ENCODE data around the gene GLS.
A peak's percentile ranks its signal among the peaks of the same experiment; 100 is the strongest.
"Not testable (repeated sequence)": the region's sequence is repeated elsewhere in the genome, so short reads cannot be mapped to it uniquely, and the experiment has no call there.

GLS gene

DNA sequence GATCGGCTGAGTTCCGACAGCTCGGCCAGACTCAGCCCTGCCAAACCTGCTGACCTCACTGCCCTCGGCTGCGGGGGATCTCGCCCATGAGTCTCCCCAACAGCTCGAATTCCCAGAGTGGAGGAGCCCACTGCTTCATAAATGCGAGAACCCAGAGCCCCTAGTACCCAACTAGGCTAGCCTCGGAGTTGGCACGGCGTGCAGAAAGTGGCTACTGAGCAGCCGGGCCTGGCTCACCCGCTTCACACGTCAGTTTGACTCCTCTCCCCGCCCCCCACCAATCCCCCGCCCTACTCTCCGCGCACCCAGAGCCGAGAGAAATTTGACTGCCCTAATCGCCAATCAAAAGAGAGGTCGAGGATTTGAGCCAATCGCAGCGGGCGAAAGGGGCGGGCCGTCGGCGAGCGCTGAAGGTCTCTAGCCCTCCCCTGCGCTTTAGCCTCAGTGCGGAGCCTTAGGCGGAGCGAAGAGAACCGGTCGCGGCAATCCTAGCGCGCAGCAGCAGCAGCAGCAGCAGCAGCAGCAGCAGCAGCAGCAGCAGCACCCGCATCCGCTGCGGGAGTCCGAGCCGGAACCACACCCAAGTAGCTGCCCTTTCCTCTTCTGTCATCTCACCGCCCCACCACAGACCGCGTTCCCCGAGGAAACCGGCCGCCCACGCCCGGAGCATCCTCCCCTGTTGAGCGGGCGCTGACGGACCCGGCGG is at the start of gene GLS:
Gene GLS (plus strand): TSS at position 444 of the 706 bp plus-strand sequence. CDS start 264 bp downstream, outside the sequence.
- peak; percentile 97 for DNase-seq

DNA sequence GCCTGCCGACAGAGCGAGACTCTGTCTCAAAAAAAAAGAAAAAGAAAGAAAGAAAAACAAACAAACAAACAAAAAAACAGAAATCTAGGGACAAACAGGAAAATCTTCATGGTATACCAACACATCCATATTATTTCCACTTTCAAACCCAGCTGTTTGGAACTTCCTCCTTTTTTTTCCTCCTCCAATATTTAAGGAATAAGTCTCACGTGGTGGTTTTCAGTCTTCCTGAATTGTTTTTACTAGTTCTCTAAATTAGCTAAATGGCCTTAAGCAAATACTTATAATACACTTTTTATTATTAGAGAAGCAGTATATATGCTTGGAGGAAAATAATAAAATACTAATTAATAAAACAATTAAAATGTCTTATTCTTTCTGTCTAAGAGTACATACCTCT is 48.7 kb upstream of the GLS start:
- no peak for DNase-seq

DNA sequence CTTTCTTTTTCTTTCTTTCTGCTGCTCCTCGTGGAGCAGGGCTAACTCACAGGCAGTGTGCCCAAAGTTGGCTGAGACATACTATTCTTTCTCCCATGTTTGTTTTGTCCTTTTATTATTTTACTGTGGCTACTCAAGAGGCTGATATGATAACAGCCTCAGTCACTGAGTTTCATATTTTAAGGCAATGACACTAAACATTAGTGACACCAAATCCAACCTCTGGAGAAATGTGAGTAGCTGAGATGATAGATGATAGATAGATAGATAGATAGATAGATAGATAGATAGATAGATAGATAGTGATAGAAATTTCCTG is 45.8 kb upstream of the GLS start:
- DNase-seq: no peak

DNA sequence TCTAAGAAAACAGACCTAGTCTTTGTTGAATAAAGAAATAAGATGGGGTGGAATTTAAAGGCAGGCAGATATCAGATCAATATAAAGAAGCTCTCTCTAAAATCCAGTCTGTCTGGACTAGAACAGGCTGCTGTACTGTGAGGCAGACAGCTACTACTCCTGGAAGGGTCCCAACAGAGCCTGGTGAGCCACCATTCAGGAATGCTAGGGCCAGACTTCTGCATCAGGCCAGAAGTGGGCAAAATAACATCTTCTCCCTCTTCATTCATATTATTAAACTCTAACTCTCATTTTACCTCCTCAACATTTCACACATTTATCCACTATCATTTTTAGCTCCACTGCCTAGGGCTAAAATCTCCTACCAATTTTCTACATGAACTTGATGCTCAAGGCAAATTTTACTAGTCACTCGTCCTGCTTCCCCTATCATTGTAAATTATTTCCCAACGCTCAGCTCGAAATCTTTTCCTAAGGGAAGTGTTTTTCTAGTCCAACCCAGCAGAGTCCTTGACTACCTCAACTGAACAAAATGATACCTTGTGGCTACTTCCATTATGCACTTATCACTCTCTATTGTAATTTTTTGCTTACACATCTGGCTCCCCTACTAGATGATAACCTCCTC is 45.2 kb upstream of the GLS start:
- no peak for DNase-seq

DNA sequence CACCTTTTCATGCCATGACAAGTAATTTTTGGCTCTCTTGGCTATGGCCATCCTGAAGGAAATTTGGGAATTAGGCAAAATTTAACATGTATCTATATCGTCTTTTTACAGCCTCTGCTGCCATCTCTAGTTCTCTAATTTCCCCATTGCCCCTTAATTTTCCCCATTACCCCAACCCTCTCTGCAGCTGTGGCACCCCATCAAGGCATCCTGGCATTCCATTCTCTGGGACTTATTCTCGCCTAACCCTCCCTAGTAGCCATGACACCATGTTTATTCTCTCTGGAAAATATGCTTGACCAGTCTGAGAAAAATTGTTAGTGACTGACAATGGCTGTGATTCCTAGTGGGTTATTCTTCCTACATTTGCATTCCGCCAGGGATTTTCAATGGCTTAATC is 43.9 kb upstream of the GLS start:
- DNase-seq: no peak

DNA sequence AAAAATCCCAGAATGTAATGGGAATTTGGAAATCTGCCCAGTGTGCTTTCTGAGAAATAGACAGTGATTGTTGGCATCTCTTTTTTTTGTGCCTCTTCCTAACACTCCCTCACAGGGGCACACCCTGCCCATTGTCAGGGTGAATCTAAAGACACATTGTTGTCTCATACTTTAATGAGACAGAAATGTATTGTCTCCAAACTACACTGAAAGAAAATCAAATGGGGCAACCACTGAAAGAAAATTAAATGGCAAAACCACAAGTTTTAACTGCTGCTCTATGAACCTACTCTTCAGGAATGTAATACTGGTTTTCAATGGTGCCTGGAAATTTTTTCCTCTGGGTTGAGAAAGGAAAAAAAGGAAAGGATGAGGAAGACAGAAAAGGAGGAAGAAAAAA is 43.2 kb upstream of the GLS start:
- DNase-seq: no peak

DNA sequence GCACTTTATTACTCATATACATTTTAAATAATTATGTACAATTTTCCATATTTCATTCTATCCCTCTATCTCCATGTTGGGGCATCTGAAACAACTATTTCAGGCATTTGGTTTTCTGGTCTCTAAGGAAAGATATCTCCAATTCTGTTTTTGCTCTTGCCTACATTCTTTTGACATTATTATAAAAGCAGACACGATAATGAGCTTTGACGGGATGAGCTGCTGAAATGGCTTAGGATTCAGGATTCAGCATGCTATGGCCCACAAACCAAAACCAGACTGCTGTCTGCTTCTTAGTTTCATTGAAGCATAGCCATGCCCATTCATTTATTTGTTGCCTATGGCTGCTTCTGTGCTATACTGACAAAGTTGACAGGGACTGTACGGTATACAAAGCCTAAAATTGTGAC is 42.7 kb upstream of the GLS start:
- DNase-seq: no peak

DNA sequence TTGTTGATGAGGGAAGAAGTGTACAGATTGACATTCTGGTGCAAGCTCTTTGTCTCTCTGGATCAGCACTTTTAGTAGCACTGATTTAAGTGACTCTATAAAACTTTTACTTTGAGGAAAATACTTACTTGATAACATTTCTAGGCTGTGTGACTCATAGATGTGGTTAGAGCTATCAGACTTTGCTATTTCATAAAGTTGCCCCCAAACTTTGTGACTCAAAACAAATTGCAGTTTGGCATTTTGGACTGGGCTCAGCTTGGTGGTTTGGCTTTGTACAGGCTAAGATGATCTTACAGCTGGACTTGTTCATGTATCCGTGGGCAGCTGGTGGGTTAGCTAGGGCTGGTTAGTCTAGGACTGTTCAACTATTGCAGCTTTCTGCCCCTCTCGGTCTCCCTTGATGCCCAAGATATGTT is 42.1 kb upstream of the GLS start:
- peak; percentile 27 for DNase-seq

DNA sequence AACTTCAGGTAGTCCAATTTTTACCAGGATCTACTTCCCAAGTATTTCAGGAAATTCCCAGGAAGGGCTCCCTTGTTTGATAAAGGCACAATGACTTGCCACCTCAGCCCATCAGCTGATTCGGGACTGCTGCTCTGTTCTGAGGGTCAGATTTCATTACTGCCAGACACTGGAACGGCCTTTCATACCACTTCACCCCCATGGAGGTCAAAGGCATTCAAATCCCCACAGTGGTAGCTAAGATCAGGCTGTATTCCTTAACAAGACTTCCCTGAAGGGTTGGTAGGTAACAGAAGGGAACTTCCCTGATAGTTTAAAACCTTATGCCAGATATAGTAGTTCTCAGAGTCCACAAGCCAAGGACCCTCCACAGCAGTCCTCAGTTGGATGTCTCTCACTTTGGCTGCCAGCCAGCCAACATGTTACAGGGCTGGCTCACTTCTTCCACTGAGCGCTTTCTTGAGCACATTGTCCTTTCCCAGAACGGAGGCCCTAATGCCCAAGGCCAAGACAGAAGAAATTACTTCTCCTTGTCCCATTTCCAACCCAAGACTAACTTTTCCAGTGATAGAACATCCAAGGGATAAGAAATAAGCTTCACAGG is 40.0 kb upstream of the GLS start:
- DNase-seq: no peak

DNA sequence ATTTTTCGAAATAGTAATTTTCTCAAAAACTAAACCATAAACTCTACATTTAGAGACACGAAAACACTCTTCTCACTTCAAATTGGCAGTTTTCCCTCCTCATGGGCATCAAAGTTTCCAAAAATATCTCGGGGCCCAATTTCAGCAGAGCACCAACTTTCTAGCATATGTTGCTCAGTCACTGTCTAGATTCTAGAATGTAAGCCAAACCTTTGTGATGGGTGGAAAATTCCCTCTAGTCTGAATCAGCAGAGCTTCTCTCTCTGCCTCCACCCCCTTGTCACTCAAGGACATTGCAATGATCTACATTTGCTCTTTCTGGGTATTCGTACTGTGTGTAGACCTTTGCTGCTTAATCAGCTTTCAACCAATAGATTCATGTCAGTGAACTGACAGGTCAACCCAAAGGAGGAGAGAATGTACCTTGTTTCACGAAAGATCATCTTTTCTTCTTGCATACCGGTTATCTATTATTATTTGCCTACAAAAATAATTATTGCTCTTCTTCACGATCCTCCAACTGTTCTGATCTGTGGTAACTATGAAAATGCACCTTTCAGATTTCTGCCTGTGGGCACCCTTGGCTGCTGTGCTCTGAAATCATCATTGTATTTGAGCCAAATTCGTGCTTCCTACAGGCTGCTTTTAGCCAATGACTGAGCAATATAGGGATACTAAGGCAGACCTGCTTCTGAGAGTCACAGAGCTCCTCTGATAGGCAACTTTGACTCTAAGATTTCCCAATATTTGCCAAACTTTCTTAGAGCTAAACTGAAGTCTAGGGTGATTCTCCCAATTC is 38.7 kb upstream of the GLS start:
- DNase-seq: peak; percentile 16

DNA sequence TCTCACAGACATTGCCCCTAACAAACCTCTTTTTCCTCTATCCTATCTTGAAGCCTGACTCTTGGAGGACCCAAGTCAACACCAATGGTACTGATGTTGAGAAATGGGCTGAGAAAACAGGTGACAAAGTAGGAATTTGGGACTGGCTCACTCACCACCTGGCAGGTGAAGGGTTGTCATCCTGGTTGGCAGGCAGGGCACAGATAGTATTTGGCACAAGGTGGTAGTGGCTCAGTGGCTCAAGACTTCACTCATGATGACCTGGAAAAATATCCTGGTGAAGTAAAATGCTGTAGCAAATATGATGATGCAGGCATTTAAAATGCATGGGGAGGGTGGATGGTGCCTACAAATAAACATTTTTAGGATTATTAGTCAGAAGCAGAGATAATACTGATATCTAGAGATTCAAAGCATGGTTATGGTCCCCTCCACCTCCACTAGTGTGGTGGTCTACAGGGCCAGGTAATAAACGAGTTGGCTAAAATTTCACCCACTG is 38.0 kb upstream of the GLS start:
- no peak for DNase-seq

DNA sequence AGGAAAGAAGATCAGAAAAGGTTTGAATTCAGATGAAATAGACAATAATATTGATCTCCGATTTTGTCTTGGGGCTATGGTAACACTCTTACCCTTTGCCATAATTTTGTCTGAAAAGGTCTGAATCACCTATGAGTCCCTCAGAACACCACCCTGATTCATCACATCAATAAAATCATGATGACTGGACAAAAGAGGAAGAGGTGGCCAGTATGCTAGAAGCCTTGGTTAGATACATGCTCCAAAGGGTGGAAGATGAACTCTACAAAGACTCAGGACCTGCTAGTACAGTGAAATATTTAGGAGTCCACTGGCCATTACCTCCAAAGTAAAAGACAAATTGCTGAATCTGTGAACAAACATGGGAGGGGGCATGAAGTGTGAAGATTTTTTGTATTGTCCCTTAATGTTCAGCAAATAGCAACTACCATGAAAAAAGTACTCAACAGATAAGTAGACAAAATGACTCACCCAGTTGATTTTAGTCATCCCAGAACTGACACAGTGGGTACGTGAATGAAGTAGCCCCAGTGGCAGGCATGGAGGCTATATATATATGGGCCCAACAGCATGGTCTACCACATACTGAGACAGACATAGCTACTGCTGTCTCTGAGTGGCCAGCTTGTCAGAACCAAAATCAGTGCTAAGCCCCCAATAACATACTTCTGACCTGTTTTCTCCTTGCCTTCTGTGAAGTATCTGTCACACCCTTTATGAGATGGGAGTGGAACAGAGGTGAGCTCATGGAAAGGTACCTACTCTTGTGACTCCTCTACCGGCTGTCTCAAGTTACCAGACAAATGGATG is 36.5 kb upstream of the GLS start:
- DNase-seq: peak; percentile 72

DNA sequence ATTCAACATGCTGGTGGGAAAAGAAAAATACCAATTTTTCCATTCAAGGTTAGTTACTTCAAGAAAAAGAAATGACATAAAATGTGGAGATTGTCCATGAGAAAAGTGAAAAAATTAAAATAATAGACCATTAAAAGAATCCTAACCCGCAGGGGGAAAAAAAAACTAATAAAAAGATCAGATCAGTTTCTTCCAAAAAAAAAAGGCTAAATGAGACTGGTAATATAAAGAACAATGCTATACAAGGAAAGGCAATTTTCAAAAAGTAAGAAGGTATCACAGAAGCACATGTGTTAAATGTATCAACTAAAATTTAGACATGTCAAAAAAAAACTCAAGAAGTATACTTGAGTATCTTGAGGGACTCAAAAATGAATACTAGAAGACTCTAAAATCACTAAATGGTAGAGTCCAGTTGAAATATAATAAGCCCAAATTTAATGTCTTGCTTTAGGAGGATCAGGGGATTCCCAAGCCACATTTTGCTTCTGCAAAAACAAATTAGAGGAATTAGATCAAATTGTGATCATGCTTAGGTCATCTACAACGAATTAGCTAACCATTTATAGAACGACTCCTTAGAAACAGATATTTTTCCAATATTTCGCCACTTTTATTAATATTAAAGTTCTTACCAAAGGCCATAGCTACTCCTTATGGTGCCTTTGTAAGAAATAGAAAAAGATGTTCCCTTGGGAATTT is 35.8 kb upstream of the GLS start:
- DNase-seq: no peak

DNA sequence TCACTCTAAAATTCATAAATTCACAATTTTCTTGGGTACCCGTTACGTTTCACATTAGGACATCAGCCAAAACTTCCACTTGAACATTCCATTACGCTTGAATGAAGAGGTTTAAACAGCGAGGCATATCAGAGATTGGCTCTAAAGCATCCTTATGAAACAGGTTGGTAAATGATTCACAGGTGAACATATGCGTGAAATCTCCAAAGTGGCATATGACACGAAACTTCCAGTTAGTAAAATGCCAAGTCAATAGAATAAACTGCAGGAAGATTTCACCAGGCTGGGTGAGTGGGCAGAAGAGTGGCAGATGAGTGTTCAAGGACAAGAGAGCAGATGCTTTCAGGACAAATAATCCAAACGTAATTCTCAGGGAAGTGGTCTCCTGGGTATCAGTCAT is 33.9 kb upstream of the GLS start:
- DNase-seq: peak; percentile 45

DNA sequence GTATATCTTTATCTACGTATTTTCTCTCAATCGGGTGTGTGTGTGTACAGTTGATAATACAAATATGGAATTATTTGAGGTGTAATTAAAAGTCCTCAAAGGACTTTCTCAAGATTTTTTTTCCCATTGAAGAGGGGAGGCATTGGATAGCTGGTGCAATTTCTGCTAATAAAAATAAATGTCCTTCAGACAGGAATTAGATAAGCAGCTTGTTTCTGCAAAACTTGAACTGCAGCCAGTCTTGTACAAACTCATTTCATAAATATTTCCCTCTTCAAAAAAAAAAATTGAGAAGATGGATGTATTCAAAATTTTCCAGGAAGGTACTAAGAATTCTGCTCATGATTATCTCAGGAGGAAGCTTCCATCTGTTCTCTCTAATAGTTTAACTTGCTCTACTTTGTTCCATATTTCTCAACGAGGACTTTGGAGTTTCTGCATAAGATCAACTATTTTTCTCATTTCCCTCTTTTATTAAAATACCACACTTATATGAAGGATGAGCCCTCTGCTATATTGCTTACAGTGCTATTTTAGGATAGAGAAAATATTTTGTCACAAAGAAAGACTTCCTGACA is 33.0 kb upstream of the GLS start:
- DNase-seq: no peak

DNA sequence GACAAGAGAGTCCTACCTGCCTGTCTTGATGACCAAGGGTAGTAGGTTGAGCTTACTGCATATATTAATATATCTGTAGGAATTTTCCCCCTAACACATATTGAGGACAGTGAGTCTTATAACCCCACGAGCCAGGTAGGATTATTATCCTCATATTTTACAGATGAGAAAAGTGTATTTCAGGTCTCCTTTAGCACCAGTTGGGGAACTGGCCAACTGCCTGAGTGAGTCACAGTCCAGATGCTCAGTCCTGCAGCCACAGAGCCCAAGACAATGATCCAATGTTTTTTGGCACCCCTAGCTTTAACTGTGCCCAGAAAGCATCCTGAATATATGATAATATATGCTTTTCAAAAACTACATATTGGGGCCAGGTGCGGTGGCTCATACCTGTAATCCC is 30.8 kb upstream of the GLS start:
- no peak for DNase-seq

DNA sequence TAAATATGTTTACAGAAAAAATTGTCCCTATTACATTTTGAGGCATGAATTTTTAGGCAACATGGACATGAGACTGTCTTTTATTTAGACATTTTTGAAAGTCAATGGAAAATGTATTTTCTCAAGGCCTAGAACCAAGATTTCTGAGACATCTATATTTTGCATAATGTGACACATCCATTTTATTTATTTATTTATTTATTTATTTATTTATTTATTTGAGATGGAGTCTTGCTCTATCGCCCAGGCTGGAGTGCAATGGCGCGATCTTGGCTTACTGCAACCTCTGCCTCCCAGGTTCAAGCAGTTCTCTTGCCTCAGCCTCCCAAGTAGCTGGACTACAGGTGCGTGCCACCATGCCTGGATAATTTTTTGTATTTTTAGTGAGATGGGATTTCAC is 27.6 kb upstream of the GLS start:
- not testable (repeated sequence) for DNase-seq

DNA sequence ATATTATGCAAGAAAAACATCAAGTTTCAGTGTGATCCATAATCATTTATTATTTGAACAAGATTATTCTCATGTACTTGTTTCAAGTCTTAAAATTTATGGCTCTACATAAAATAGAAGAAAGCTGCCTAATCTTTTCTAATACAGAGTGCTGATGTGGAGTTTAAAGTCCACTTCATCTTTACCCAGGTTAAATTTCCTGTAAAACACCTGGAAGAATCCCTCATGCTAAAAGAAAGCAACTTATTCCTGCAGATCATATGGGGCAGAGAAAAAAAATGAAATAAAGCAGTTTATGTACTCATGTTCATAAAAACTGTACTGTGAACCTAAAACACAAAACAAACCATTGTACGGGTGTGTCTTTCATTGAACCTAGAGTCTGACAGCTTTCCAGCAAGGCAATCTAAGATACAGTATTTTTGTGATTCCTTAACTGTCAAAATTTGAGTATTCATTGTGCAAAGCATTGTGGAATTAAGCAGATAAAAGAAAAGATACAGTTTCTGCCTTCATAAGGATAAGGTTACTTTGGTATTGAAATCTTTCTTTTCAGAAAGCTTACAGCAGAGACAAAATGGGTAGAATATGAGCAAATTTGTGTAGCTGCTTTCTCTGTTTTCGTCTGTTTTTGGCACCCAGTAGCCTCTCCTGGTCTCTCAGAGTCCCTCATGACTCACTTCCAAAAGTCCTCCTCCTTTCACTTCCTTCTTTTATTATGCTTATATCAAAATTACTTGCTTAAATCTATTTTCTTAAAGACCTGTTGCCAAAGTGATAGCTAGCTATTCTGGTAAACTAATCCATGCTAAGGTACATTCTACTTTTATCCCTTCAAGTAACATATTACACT is 26.9 kb upstream of the GLS start:
- DNase-seq: no peak

DNA sequence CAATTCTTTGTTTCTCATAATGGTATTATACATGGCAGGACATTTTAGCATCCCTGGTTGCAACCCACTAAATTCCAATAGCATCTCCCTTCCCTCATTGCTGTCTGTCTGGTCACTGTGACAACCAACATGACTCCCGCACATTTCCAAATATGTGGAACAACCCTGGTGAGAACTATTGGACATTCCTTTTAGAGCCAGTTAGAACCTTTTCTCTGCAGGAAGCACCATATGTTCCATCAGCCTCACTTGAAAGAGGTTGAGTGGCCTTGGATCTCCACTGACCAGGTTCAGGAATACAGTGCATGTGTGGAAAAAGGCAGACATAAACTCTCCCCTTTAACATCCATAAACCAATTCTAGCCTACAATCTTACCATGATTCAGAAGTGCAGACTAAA is 25.9 kb upstream of the GLS start:
- DNase-seq: no peak

DNA sequence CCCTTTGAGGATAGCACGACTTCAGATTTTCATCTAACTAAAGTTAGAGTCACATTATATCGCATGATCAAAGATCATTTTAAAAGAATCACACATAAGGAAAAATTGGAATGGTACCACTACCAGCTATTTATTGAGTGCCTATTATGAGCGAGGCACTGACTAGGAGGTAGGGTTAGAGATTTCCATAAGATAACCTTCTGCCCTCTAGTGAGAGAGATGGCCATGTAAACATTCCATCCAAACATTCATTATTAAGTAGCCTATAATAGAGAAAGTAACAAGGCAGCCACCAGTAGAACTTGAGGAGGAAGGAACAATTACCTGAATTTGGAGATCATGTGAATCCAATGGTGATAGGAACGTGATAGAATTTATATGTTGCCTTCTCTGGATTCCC is 25.4 kb upstream of the GLS start:
- no peak for DNase-seq

DNA sequence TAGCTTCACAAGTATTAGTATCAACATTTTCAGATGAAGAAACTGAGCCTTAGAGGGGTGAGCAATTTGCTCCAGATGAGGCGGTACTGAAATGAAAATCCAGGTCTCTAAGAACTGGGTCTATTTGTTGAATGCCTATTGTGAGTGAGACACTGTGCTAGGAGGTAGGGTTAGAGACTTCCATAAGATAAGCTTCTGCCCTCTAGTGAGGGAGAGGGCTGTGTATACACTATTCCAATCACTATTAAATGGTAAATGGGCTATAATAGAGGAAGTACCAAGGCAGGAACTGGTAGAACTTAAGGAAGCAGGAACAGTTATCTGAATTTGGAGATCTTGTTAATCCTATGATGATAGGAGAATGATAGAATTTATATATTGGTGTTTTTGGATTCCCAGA is 23.6 kb upstream of the GLS start:
- DNase-seq: no peak
